Measurements from ENCODE around the gene GSE1.

DNA sequence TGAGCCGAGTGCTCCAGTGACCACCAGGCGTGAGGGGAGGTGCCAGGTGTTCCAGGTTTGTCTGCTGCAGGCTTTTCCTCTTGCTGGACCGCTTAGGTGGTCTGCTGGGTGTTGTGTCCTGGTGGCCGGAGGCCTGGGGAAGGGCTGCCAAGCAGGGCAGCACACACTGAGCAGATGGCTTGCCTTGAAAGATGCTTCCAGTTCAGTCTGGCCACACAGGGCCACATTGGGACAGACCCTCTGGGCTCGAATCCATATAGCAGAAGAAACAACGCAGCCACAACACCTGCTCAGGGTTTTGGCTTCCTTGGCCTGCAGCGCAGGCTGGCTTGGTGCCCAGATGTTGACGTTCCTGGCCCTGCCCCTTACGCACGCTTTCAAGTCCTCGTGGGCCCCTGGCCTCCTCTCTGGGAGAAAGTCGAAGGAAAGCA is 50.8 kb downstream of the GSE1 start:
- TF ChIP-seq ZBTB2 (CRISPR knock-in tag; IDR thresholded peaks at IDR 0.05; ENCODE audit: low read depth) = no peak
- no peak for TF ChIP-seq FOXM1 (CRISPR knock-in tag; IDR thresholded peaks at IDR 0.05)
- TF ChIP-seq IKZF1 (IDR thresholded peaks at IDR 0.05) = no peak
